EL (cell line): ENCODE measurements around the gene ZBTB7C.
A peak's percentile ranks its signal among the peaks of the same experiment; 100 is the strongest.

Experiments used
- DNase-seq: peaks from one replicate; pipeline ENCODE4 v3.0.0-alpha.2; 2016

The ZBTB7C gene

DNA sequence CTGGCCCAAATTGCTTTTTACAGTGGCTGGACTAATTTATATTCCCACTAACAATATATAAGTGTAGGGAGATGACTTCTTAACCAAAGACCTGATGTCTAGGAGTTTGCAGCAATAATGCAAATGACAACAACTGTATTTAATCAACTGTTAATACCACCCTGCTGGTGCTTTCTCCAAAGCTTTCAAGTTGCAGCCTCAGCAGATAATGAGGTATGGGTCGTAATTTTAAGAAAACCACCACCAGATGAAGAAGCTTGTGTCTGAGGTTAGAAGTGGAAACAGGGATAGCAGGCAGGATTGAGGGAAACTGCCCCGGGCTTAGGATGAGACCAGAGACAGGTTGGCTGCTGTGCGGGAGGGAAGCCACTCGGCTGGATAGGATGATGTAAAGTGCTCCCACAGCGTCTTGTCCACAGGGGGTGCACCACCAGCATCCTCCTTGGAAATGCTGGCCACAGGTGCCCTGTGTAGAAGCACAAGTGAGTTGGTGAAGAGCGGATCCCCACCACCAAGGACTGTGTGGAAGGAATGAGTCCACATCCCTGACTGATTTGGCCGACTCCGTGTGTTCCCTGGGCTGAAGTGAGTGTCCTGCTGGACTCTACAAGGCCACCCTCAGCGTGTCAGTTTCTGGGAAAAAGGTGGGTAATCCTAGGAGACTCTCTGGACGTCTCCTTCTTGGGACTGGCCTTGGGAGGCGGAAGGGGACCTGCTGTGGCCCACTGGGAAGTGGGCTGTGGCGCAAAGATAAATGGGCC lies 402.6 kb downstream of the ZBTB7C start:
- DNase-seq = no peak

GRCh38 chr18:48004577-48004976 lies 404.6 kb downstream of the ZBTB7C start:
- no peak for DNase-seq

DNA sequence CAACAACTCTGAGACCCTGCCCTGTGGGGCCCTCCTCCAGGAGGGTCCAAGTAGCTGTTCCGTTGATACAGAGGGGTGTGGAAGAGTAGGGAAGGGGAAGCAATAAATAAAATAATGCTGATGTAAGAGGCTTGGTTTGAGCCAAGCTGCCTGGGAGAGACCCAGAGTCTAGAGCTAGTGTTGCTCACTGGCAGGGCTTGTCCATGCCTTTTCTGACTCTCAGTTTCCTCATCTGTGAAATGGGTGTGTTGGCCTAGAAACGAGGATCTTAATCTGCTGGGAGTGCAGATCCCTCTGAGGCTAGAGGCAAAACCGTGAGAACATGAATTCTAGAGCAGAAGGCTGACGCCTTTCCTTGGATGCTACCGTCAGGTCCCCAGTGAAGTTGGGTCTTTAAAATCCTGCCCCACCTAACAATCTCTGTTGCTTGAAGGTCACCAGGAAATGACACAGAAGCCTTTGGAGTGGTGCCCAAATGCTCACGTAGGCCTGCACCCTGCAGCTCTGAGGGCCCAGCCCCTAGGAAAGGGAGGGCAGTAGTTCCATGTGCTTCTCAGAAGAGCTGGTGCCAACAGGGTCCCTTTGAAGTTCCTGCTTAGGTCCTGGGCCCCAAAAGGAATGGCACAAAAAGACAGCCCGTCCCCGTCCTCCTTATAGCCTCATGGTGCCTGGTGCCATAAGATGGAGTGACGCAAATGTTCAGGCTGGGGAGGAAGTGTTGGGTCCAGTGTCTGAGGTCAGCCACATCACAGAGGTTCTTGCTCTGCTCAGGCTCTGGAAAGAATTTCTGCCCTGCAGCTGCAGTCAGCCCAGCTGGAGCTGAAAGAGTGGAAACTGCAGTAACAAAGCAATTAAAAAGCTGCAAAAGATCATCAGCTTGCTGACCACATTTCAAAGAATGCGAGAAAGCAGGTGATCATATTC lies 405.5 kb downstream of the ZBTB7C start:
- DNase-seq = peak; percentile 91

DNA sequence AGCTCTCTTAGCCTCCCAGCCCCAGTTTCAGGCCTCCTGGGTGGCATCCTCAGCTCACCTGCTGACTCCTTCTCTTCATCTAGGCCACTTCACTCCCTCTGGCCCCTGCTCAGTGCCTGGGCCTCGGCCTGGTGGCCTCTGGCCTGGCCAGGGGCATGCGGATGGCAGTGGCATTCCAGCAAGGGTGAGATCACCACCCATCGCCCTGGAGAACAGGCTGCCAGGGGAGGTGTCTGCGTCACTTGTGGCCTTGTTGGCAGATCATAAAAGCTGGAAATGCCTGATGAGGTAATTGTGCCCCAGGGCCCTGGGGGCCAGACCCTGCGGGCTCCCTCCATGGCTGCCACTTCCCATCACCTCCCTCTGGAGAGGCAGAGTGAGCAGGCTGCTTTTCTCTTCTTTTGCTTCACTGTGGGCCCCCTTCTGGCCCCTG lies 406.2 kb downstream of the ZBTB7C start:
- DNase-seq = peak; percentile 99

GRCh38 chr18:48000701-48001100 lies 408.5 kb downstream of the ZBTB7C start:
- no peak for DNase-seq

DNA sequence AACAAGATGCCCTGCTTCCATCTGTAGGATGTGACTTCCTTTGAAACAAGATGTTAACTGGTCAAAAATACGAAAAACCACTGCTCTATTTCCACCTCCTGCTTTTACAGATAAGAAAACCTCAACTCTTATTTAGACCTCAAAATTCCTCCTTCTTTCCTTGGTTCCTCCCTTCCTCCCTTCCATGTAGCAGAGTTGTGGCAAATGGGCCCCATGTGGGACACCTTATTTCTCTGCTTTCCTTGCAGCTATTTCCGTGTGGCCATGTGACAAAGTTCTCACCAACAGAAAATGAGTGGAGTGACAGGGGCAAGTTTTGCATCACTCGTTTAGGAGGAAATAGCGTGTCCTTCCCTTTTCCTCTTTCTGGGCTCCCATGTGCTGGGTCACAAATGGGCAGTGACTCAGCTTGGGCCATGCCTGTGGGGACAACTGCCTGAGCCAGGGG lies 409.4 kb downstream of the ZBTB7C start:
- no peak for DNase-seq

DNA sequence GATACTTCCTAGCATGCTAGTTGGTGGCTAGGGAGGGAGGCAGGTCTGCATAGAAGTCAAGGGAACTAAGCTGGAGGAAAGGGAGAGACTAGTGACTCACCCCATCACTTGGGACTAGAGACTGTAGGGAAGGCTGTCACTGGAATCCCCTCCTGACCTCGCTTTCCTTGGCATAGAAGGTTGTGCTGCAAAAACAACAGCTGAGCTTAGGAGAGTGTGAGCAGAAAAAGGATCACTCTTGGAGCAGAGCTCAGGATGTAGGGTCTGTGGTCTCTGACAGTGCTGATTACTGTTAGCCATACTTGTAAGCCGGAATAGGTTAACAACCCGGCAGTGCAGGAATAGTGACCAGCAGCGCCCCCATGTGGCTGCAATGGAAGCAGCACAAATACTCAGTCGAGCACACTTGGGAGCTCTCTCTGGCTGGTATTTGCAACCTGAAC lies 411.8 kb downstream of the ZBTB7C start:
- DNase-seq = peak; percentile 17

- no peak for DNase-seq
Observed at GRCh38 chr18:47996091-47996541, 413.1 kb downstream of the ZBTB7C start.

DNA sequence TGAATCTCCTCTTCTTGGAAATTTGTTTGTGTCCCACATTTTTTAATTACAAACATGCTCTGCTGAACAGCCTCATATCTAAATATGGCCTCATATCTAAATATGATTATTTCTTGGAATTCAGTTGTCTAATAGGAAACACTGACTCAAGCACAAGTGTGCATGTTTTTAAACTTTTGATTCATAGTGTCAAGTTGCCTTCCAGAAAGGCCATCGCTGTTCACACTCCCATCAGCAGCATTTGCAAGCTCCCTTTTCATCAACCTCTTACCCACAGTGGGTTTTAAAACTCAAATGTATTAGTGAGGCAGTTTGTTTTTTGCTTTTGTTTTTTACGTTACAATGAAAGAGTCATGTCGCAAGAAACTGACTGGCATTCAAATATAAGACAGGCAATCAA lies 413.5 kb downstream of the ZBTB7C start:
- no peak for DNase-seq

DNA sequence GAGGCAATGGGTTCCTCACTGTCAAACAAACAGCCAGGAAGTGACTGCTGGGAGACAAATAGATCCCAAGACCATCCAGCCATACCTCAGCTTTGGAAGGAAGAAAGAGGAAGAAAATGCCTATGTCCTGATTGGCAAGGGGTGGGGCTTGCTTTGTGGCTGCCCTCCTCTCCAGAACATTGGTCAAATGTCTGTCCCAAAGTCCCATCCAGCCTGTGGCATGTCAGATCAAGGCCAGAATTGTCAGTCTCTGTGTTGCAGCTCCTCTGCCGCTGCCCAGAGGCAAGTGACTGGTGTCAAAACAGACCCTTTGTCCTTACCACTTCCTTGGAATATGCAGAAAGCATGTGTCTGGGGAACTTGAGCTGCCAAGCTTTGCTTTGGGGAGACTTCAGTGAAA lies 415.8 kb downstream of the ZBTB7C start:
- no peak for DNase-seq

DNA sequence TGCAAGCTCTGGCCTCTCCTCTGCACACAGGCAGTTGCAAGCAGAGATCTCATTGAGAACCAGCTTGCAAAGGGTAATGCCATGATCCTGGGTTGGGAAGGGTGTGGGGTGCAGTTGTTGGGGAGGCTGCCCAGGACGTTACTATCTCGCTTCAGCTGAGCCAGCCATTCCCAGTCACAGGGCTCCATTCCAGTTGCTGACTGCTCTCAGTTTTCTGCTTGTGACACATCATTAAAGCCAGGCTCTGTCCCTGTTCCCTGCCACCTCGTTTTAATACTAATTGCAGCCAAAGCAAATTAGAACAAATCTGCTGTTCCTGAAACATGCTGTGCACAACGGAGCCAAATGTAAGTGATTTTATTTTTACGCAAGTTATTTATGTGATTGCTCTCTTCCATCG lies 416.2 kb downstream of the ZBTB7C start:
- no peak for DNase-seq

DNA sequence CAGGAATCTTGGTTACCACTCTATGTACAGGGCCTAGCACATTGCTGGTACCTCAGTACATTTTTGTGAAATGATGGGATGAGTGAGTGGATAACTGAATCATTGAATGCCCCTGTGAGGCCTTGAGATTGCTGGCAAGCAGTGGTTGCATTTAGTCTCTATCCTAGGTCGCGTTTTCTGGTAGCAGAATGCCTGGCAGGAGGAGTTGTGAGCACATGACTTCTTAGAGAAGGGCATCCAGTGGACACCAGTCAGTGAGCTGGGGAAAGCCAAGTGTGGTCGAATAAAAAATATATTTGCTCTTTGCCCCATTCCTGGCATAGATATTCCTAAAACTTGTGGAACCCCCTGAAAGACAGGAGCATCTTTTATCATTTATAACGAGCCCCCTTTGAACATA lies 416.9 kb downstream of the ZBTB7C start:
- DNase-seq = no peak

GRCh38 chr18:47990981-47991380 lies 418.2 kb downstream of the ZBTB7C start:
- DNase-seq = no peak

DNA sequence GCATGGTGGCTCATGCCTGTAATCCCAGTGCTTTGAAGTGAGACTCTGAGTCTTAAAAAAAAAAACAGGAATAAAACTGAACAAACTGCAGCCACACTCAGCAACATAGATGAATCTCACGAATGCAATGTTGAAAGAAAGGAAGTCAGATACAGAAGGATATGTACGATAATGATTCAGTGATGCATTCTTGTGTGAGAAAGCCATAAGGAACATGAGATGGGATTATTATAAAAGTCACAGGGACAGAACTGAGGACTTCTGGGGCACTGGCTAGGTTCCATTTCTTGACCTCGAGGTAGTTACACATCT lies 421.8 kb downstream of the ZBTB7C start:
- DNase-seq = no peak

GRCh38 chr18:47986620-47987387 lies 422.4 kb downstream of the ZBTB7C start:
- no peak for DNase-seq

- no peak for DNase-seq
Observed at GRCh38 chr18:47985866-47986265, 423.3 kb downstream of the ZBTB7C start.

DNA sequence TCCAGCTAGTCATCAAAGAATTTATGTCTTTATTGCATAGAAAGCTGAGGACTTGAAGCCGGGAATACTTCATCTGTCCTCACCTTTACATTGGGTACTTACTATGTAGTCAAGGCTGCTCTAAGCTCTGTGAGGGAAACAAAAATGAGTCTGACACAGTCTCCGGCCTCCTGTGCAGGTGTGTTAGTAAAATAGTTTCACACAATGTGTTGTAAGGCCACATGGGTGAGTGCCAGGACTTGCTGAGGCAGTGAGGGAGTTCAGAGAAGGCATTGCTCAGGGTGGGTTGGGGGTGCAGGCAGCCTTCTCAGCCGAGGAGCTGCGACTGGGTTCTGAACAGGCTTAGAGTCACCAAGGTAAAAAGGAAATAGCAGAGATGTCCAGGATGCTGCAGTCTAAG lies 424.2 kb downstream of the ZBTB7C start:
- no peak for DNase-seq

DNA sequence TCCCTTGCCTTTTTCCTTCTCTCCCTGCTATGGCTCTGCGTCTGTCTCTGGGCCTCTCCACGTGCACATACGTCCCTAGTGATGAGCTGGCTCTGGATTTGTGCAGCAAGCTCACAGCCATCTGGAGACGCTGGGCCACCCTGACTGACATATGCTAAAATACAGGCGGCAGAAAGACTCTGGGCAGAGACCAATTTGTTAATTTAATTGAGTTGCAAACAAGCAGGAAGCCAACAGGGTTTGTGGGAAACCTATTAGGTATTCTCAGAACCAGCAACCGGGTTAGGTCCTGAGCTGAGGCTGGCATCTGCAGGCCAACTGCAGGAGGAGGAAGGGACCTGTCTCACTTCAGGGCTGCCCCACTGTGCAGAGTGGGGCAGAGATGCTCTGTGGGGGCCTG lies 425.2 kb downstream of the ZBTB7C start:
- no peak for DNase-seq

DNA sequence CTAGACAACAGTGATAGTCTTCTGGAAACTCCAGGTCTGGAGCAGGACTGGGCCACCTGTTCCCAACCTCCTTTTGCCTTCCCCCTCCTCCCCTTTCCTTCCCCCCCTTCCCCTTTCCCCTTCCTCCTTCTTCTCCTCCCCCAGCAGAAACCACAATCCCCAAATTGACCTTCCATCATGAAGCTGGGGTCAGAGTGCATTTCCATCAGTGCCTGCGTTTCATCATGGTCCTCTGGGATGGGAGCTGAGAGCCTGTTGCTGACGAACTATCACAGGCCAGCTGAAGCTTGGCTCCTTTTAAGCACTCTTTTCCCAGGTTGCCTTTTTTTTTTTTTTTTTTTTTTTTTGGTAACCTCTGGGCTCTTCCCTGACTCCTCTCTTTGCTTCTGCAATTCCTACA lies 426.1 kb downstream of the ZBTB7C start:
- DNase-seq = no peak

DNA sequence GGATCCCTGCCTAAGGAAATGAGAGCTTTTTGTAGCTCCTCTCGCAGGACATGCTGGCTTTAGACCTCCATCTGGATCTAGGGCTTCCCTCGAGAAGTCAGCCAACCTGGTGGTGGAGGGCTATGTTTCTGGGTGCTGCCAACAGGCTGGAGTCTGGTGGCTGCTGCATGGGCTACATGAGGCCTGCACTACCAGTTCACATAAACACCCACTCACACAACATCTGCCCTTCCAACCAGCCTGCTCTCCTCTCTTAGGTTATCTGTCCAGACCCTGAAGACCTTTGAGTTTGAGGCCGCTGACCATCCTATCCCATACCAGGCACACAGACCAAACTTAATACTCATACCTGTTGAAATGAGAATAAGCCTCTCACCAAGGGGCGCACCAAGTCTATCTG lies 427.4 kb downstream of the ZBTB7C start:
- DNase-seq = no peak

GRCh38 chr18:47981320-47981719 lies 427.9 kb downstream of the ZBTB7C start:
- DNase-seq = no peak

DNA sequence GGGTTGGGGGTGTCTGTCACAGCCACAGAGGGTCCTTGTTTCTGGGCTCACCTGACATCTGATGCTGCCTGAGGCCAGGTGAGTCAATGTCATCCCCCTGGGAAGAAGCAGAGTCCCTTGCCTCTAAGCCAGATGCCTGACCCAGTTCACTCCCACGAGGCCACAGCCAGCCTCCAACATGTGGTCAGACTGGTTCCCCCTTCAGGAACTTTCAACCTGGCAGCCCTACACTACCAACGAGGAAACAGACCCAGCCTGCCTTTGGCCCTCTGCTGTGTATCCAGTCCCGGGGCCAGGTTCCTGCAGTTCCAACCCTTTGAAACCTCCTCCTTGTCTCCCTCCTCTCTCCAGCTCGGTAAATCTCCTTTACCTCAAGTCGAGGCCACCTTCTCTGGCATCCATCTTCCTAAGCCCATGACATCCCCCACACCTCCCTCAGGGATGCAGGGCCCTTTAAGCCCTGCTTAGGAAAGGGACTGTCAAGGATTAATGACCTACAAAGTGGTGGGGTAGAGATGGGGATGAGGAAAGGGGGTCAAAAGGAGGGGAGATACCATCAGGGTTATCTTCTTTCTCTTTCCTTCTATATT lies 429.5 kb downstream of the ZBTB7C start:
- DNase-seq = no peak

DNA sequence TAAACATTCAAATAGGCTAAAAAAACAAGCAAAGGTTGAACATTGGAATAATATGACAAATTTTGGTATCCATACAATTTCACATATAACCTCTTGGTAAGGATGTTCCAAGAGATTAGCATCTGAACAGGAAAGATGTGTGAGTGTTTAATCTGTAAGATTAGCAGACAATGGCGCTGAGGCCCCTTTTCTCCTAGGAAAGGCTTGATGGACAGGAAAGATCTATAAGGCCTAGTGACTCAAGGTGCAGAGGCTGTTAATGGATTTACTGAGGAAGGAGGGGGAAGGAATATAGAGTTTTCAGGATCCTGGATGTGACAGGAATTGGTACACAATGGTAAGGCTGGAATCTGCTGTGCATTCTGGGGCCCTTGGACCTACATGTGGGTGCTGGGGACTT lies 430.6 kb downstream of the ZBTB7C start:
- DNase-seq = no peak
